ENCODE results near the gene TACC2.

DNA sequence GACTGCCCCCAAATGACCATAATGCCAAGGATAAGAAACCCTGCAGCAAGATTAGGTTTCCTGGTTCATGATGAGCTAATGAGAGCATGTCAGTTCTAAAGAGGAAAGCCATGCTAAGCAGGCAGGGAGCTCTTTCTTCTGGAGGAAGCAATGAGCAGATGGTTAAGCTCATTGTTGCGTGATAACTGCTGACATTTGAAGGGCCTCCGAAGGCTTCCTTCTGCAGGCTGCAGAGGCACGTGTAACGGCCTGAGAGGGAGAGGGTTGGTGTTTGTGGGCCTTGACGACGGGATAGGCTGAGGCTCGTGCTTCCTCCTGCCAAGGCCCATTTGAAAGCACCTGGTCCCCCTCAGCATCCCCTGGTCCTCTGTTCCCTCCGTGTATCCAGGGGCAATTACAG lies 218.6 kb downstream of the TACC2 start:
- TF ChIP-seq, protein P1, sequence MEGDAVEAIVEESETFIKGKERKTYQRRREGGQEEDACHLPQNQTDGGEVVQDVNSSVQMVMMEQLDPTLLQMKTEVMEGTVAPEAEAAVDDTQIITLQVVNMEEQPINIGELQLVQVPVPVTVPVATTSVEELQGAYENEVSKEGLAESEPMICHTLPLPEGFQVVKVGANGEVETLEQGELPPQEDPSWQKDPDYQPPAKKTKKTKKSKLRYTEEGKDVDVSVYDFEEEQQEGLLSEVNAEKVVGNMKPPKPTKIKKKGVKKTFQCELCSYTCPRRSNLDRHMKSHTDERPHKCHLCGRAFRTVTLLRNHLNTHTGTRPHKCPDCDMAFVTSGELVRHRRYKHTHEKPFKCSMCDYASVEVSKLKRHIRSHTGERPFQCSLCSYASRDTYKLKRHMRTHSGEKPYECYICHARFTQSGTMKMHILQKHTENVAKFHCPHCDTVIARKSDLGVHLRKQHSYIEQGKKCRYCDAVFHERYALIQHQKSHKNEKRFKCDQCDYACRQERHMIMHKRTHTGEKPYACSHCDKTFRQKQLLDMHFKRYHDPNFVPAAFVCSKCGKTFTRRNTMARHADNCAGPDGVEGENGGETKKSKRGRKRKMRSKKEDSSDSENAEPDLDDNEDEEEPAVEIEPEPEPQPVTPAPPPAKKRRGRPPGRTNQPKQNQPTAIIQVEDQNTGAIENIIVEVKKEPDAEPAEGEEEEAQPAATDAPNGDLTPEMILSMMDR (IDR thresholded peaks at IDR 0.05), result no peak
- no peak for TF ChIP-seq EZH2 (IDR thresholded peaks at IDR 0.05; ENCODE audit: borderline replicate concordance, insufficient read depth, low read depth, low read length, poor library complexity, severe bottlenecking)

All from B cell (primary cell).